Upper lobe of left lung (tissue), 6 donors: Measurements from ENCODE around the gene KRT85. TPM values are rescaled to one million over a fixed set of nuclear protein-coding genes. Genes with fewer than 3 reads are reported as not detected.
A peak's percentile ranks its signal among the peaks of the same experiment; 100 is the strongest.
"Not testable (repeated sequence)": the region's sequence is repeated elsewhere in the genome, so short reads cannot be mapped to it uniquely, and the experiment has no call there.

Experiments used
- ATAC-seq, 2 donors: fragments of 200-7000 bp; cut with Tn5 transposase; one replicate each; pipeline ENCODE4 v1.9.1; 2022; ENCODE audit warnings: mild to moderate bottlenecking in 2 of 2, moderate library complexity in 2 of 2; ENCODE audit not compliant: low FRiP score in 2 of 2
- DNase-seq, 2 donors: peaks; one replicate each; pipeline ENCODE4 v3.0.0-alpha.2; 2019 to 2020
- H3K27ac ChIP-seq, 4 donors: fragments of 200-600 bp; sonication (generic); one replicate each; pipeline ENCODE4 v1.5.1; 2016 to 2019
- H3K27me3 ChIP-seq, 4 donors: fragments of 200-600 bp; sonication (generic); one replicate each; pipeline ENCODE4 v1.5.1; 2017 to 2019
- H3K36me3 ChIP-seq, 4 donors: fragments of 200-600 bp; sonication (generic); one replicate each; pipeline ENCODE4 v1.5.1; 2016 to 2019
- H3K4me1 ChIP-seq, 4 donors: fragments of 200-600 bp; sonication (generic); one replicate each; pipeline ENCODE4 v1.5.1; 2018 to 2019
- H3K4me3 ChIP-seq, 4 donors: fragments of 200-600 bp; sonication (generic); one replicate each; pipeline ENCODE4 v1.5.1; 2017 to 2019; ENCODE audit warnings: mild to moderate bottlenecking in 2 of 4, moderate library complexity in 1 of 4
- H3K9me3 ChIP-seq, 4 donors: fragments of 200-600 bp; sonication (generic); one replicate each; pipeline ENCODE4 v1.5.1; 2018 to 2019
- EP300 ChIP-seq, 4 donors: sonication (generic); formaldehyde crosslinking; IDR thresholded peaks; one replicate each; pipeline ENCODE4 v1.5.1; 2017; ENCODE audit warnings: antibody characterized with exemption in 4 of 4, control low read depth in 2 of 4
- POLR2A ChIP-seq, 4 donors: fragments of 450-650 bp; IDR thresholded peaks; one replicate each; pipeline ENCODE4 v1.5.1; 2016 to 2017; ENCODE audit warnings: antibody characterized with exemption in 4 of 4, mild to moderate bottlenecking in 2 of 4
- POLR2AphosphoS5 ChIP-seq, 2 donors: sonication (generic); formaldehyde crosslinking; IDR thresholded peaks; one replicate each; pipeline ENCODE4 v1.5.1; 2017; ENCODE audit warnings: antibody characterized with exemption in 2 of 2
- WGBS, 2 donors: methylation state at CpG; one replicate each; pipeline ENCODE4 v1.1.5; 2017 to 2018; 5-methylcytosine and 5-hydroxymethylcytosine counted together
- total RNA-seq, 6 donors: library from RNA; depleted of rRNA in 4 of 6; stranded (reverse); fragments of >200 nt in 4 of 6; gene quantifications; one replicate each; pipeline versions ENCODE4 v1.1.0 to v1.2.1, GENCODE V29; 2016 to 2021
- TF ChIP-seq, protein P1 (sequence below), 6 experiments: fragments of 450-650 bp in 4 of 6; fragments of 200-600 bp in 2 of 6; sonication (generic) in 2 of 6; IDR thresholded peaks; one replicate each; pipeline ENCODE4 v1.5.1; 2016 to 2019; ENCODE audit warnings: antibody characterized with exemption in 6 of 6
- donor health status: DM: no; HTN: no; CAD: no; lungs with moderate emphysema.
- donor health status: DM: no; HTN: yes; CAD: no; lungs with severe emphysema.

Gene KRT85
- total RNA-seq, 6 donors from 2014 or later: not detected

DNA sequence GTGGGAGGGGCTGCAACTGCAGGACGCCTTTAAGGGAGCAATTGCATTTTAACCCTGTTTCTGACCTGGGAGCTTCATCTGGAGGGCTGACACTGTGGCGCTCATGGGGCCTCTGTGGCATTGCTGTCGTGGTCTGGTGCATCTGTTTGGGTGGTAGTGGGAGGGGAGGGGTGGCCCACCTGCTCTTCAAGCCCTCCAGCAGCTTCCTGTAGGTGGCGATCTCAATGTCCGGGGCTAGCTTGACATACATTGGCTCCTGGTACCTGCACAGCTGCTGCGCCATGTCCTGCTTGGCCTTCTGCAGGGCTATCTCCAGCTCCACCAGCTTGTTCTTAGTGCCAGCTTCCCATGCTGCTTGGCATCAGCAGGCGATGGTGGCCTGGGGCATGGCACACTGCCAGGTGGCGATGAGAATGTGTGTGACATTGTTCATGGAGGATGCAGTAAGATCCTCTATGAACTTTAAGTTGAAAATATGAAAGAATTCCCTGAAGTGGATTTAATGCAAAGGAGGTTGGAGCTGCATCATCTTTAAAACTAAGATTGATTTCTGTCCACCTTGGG is 46.6 kb upstream of the KRT85 start:
- H3K4me1 ChIP-seq: peaks cover 0 to 9% (median 4%) of the 10 kb centered on the region in 4 donors
- H3K9me3 ChIP-seq: no peaks in the 10 kb centered on the region
- ATAC-seq (no peak), DNase-seq (no peak)
- TF ChIP-seq EP300 (IDR thresholded peaks at IDR 0.05) (no peak), POLR2A (IDR thresholded peaks at IDR 0.05) (no peak), POLR2AphosphoS5 (IDR thresholded peaks at IDR 0.05) (no peak)
- TF ChIP-seq, protein P1, sequence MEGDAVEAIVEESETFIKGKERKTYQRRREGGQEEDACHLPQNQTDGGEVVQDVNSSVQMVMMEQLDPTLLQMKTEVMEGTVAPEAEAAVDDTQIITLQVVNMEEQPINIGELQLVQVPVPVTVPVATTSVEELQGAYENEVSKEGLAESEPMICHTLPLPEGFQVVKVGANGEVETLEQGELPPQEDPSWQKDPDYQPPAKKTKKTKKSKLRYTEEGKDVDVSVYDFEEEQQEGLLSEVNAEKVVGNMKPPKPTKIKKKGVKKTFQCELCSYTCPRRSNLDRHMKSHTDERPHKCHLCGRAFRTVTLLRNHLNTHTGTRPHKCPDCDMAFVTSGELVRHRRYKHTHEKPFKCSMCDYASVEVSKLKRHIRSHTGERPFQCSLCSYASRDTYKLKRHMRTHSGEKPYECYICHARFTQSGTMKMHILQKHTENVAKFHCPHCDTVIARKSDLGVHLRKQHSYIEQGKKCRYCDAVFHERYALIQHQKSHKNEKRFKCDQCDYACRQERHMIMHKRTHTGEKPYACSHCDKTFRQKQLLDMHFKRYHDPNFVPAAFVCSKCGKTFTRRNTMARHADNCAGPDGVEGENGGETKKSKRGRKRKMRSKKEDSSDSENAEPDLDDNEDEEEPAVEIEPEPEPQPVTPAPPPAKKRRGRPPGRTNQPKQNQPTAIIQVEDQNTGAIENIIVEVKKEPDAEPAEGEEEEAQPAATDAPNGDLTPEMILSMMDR (IDR thresholded peaks at IDR 0.05): no peak
- H3K27me3 ChIP-seq: no peaks in the 10 kb centered on the region
- H3K36me3 ChIP-seq: no peaks in the 10 kb centered on the region
- H3K4me3 ChIP-seq: no peak overlapping the region
- WGBS, 2 donors: 66 to 69% methylated on average over 4 to 8 of the region's 8 CpGs
- H3K27ac ChIP-seq: no peak overlapping the region

DNA sequence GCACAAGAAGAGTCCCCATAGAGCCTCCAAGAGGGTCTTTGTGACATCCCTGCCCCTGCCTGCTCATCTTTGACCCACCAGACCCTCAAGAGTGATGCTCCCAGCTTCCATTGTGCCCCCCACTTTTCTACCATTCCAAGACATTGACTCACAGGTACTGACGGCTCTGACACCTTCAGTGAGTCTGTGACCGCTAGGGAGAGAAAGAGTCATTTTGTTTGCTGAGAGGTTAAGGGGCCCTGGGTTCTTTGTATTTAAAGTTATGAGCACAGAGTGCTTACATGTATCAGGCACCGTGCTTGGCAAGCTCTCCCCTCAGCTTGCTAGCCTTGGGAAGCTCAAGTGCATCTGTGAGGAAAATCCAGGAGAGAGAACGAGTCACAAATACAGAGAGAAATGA is 45.9 kb upstream of the KRT85 start:
- Histone ChIP-seq H3K4me3 (no peak overlapping the region), H3K27ac (no peak overlapping the region), H3K36me3 (no peaks in the 10 kb centered on the region), H3K4me1 (peaks cover 0 to 9% (median 4%) of the 10 kb centered on the region in 4 donors), H3K9me3 (no peaks in the 10 kb centered on the region), H3K27me3 (no peaks in the 10 kb centered on the region)
- DNase-seq (no peak), ATAC-seq (no peak)
- 38 to 42% methylated on average over 4 of the region's 4 CpGs for WGBS, 2 donors
- TF ChIP-seq EP300 (IDR thresholded peaks at IDR 0.05) (no peak), POLR2AphosphoS5 (IDR thresholded peaks at IDR 0.05) (no peak), POLR2A (IDR thresholded peaks at IDR 0.05) (no peak)
- TF ChIP-seq, protein P1 (IDR thresholded peaks at IDR 0.05): no peak

DNA sequence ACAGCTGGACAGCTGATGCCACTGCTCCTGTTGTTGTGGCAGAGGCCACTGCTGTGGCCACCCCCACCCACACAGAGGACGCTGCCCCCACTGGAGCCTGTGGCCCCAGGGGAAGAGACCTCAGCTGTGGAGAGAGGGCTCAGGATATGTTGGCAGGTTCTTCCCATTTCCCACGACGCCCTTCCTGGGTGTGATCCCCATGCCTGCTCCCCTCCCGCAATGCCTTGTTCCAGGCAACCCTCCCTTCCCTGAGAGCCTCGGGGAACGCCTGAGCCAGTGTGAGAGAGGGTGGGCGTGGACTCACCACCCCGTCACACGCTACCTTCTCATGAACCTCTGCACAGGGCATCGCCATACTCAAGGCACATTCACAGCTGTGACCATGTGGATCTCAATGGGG is 44.5 kb upstream of the KRT85 start:
- ATAC-seq (peak in 1 of 2 donors; percentile 43), DNase-seq (peak in 1 of 2 donors; percentile 51)
- 82 to 85% methylated on average over 10 of the region's 10 CpGs for WGBS, 2 donors
- Histone ChIP-seq H3K9me3 (no peaks in the 10 kb centered on the region), H3K4me1 (peaks cover 0 to 5% (median 4%) of the 10 kb centered on the region in 4 donors), H3K27me3 (no peaks in the 10 kb centered on the region), H3K36me3 (no peaks in the 10 kb centered on the region), H3K27ac (no peak overlapping the region), H3K4me3 (no peak overlapping the region)
- TF ChIP-seq POLR2A (IDR thresholded peaks at IDR 0.05) (no peak), POLR2AphosphoS5 (IDR thresholded peaks at IDR 0.05) (no peak), EP300 (IDR thresholded peaks at IDR 0.05) (no peak)
- TF ChIP-seq, protein P1 (IDR thresholded peaks at IDR 0.05): no peak

DNA sequence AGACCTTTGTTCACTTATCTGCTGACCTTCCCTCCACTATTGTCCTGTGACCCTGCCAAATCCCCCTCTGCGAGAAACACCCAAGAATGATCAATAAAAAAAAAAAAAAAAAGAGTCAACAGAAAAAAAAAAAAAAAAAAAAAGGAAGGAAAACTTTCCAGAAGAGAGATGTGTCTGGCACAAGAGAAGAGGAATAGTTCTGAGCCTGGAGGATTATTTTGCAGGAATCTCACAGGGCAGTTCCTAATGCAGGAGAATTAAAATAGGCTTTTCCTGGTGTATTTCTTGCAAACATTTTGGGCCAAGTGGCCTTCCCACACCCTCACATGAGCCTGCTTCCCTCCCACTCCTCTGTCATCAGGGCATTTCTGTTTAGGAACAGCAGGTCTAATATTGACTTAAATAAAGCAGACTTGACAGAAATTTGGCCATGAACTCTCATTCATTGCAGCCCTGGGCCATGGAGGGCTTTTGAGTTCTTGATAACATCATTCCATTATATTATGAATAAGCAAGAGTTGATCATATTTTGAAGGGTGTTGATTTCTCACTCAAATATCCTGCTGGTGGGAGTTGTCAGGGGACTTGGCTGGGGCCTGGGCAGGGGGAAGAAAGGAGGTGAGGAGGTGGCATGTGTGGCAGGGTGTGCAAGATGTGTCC is 43.4 kb upstream of the KRT85 start:
- H3K36me3 ChIP-seq, H3K4me3 ChIP-seq, H3K27ac ChIP-seq, H3K27me3 ChIP-seq, H3K9me3 ChIP-seq, H3K4me1 ChIP-seq, ATAC-seq, DNase-seq: not testable (repeated sequence)
- no CpG with 5 or more reads among the region's 1 CpG for WGBS, 2 donors

DNA sequence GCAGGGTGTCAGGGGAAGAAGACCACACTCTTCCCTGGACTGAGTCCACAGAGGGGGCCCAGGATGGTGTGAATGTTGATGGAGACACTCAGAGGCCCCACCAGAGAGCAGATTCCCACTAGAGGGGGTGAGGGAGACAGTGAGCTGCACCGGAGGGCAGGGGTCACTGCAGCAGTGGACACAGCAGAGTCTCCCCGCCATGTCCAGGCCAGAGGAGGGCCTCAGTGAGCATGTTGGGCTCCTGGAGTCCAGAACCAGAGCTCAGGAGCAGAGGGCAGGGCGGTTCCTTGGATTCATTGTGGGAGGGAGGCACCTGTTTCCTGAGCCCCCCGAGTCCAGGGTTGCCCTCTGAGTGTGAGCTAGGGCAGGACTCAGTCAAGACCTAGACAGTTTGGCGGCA is 40.6 kb upstream of the KRT85 start:
- H3K4me3 ChIP-seq: no peak overlapping the region
- TF ChIP-seq POLR2A (IDR thresholded peaks at IDR 0.05): no peak
- no peaks in the 10 kb centered on the region for H3K9me3 ChIP-seq
- H3K36me3 ChIP-seq: no peaks in the 10 kb centered on the region
- 74 to 86% methylated on average over 3 to 5 of the region's 5 CpGs for WGBS, 2 donors
- no peaks in the 10 kb centered on the region for H3K4me1 ChIP-seq
- DNase-seq: no peak
- no peak for ATAC-seq
- no peak overlapping the region for H3K27ac ChIP-seq
- no peaks in the 10 kb centered on the region for H3K27me3 ChIP-seq

DNA sequence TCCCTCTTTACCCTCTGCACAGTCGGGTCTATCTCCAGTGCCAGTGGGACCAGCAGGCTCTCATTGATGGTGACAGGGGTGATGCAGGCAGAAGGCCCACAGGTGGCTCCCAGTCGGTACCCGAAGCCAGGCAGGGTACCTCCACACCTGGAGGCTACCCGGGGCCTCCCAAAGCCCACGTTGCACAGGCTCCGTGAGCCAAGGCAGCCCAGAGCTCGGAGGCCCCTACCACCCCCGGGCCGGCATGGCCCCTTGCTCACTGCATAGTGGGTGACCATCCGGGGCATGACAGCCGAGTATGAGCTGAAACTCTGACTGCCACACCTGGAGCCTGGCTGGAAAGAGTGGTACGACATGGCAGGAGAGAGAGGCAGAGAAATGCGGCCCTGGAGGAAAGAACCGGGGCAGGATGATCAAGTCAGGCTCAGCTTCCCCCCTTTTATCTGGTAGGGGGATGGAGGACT is 38.7 kb upstream of the KRT85 start, which contains the start of gene KRT82:
Gene KRT82 (minus strand): TSS at position 414 of the 464 bp plus-strand sequence. CDS start 58 bp downstream, at position 356.
- no peaks in the 10 kb centered on the region for H3K36me3 ChIP-seq
- WGBS, 2 donors: 85 to 100% methylated on average over 5 to 13 of the region's 14 CpGs
- no peak within 1 kb of the TSS for H3K4me3 ChIP-seq
- no peak for TF ChIP-seq EP300 (IDR thresholded peaks at IDR 0.05)
- TF ChIP-seq, protein P1 (IDR thresholded peaks at IDR 0.05): no peak
- no peak for TF ChIP-seq POLR2AphosphoS5 (IDR thresholded peaks at IDR 0.05)
- TF ChIP-seq POLR2A (IDR thresholded peaks at IDR 0.05): no peak
- no peak within 1 kb of the TSS for H3K27ac ChIP-seq
- H3K4me1 ChIP-seq: no peaks in the 10 kb centered on the region
- H3K9me3 ChIP-seq: no peaks in the 10 kb centered on the region
- DNase-seq (no peak), ATAC-seq (no peak)
- H3K27me3 ChIP-seq: no peaks in the 10 kb centered on the region
